PFSK-1 (cell line): ENCODE measurements around the gene CARD19.

Experiments
- POLR2AphosphoS5 ChIP-seq: IDR thresholded peaks from 2 replicates; pipeline ENCODE4 v1.6.1; 2012; ENCODE audit warnings: low read depth, mild to moderate bottlenecking, control low read depth, low read length, moderate library complexity
- REST ChIP-seq, 2 experiments: IDR thresholded peaks; 2 replicates each; pipeline versions ENCODE4 v1.6.1 to v1.8.0; 2011 to 2012; ENCODE audit warnings: low read depth in 2 of 2, low read length in 2 of 2, control low read depth in 1 of 2, inconsistent platforms in 1 of 2, mild to moderate bottlenecking in 1 of 2, moderate library complexity in 1 of 2; ENCODE audit not compliant: insufficient read depth in 1 of 2
- SIN3A ChIP-seq: IDR thresholded peaks from 2 replicates; pipeline ENCODE4 v1.6.1; 2012; ENCODE audit warnings: mild to moderate bottlenecking, low read length, moderate library complexity, borderline replicate concordance; ENCODE audit not compliant: insufficient read depth
- TAF1 ChIP-seq: IDR thresholded peaks from 2 replicates; pipeline ENCODE4 v1.6.1; 2012; ENCODE audit warnings: low read length, control low read depth, borderline replicate concordance; ENCODE audit not compliant: insufficient read depth

- TF ChIP-seq POLR2AphosphoS5 (no peak), TAF1 (no peak), REST (IDR thresholded peaks at IDR 0.05; ENCODE audit: insufficient read depth in 1 of 2, low read depth in 2 of 2, low read length in 2 of 2) (no peak), SIN3A (no peak)
Measured at GRCh38 chr9:93111371-93112115, 15.5 kb downstream of the CARD19 start.
